GM21423 (cell line): ENCODE data around the gene RBBP8NL.

Experiments
- ATAC-seq: cut with Tn5 transposase; IDR thresholded peaks from one replicate; pipeline ENCODE4 v1.9.1; 2021; ENCODE audit warnings: mild to moderate bottlenecking, moderate library complexity; ENCODE audit not compliant: unreplicated experiment

Gene RBBP8NL

GRCh38 chr20:62422636-62423325 lies 4.6 kb downstream of the RBBP8NL start:
- no peak for ATAC-seq

DNA sequence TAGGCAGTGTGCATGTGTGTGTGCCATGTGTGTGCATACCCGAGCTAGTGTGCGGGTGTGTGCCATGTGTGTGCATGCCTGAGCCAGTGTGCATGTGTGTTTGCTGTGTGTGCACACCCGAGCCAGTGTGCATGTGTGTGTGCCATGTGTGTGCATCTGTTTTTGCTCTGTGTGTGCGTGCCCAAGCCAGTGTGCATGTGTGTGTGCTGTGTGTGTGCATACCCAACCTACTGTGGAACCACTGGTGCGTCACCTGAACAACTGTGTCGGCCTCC lies 5.7 kb downstream of the RBBP8NL start:
- no peak for ATAC-seq

DNA sequence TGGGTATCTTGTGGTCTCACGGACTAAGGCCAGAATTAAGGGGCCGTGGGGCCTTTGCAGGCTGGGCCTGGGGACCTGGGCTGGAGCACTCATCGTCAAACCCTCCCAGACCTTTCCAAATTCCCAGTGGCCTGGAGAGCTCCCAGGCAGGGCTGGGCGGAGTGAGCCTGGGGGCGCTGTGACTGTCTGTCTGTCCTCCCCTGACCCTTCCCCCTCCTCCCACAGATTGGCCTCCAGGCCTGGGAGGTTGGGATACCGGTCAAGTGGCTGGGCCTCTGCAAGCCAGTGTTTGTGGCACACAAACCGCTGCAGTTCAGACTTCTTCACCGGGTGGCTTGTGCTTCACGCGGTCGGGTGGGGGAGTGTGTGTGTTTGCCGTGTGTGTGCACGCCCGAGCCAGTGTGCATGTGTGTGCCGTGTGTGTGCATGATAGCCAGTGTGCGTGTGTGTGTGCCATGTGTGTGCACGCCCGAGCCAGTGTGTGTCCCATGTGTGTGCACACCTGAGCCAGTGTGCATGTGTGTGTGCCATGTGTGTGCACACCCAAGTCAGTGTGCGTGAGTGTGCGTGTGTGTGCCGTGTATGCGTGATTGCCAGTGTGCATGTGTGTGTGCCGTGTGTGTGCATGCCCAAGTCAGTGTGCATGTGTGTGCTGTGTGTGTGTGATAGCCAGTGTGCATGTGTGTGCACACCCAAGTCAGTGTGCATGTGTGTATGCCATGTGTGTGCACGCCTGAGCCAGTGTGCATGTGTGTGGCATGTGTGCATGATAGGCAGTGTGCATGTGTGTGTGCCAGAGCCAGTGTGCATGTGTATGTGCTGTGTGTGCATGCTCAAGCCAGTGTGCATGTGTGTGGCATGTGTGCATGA lies 6.3 kb downstream of the RBBP8NL start:
- ATAC-seq = no peak

DNA sequence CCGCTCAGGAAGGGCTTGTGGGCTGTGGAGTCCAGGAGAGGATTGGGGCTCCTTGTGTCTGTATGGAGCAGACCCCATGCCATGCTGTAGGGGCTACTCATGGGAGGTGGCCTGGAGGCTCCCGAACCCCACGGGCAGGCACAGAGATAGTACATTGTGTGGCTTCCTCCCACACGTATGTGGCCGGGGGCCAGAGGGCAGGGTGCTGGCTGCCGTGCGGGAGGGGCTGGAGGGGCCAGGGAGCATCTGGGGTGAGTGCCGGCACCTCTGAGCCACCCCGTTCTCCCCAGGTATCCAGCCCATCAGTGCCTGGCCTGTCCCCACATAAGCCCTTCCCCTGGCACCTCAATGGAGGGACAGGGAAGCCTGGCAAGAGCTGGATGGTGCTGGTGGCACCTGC lies 7.6 kb downstream of the RBBP8NL start:
- ATAC-seq = no peak

- ATAC-seq = no peak
Measured at GRCh38 chr20:62418709-62419487, 8.4 kb downstream of the RBBP8NL start.

GRCh38 chr20:62417981-62418708 lies 9.2 kb downstream of the RBBP8NL start:
- ATAC-seq = no peak

DNA sequence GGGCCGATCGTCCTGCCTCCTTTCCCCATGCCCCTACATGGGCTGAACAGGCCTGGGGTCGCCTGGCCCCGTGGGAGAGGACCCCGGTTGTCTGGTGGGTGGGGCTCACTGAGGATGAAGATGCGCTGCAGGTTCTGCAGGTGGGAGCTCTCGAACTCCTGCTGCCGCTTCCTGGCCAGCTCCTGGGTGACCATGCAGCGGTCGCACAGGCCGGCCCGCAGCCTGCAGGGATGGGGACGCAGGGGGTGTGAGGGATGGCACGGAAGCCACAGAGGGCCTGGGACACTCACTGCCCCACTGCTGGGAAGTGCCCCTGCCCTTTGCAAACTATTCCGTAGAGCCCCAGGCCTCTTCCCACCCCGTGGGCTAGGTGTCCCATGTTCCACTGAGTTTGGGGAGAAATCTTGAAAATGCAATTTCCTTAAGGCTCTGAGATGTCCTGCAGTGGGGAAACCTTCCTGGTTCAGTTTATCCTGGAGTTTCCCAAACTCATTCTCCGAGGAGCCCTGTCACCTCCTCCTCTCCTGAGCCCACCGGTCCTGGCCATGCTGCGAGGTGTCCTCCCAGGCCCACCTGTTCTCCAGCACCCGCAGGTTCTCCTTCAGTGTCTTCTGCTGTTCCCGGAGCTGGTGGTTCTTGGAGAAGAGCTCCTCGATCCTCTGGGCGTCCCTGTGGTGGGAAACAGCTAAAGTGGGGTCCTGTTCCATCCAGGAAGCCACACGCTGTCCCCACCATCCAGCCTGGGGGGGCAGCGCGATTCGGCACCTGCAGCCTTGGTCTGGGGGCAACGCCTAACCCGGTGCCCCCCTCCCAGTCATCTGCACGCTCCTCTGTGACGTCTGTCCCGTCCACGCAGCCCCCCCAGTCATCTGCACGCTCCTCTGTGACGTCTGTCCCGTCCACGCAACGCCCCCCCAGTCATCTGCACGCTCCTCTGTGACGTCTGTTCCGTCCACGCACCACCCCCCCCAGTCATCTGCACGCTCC lies 10.4 kb downstream of the RBBP8NL start:
- ATAC-seq = no peak

DNA sequence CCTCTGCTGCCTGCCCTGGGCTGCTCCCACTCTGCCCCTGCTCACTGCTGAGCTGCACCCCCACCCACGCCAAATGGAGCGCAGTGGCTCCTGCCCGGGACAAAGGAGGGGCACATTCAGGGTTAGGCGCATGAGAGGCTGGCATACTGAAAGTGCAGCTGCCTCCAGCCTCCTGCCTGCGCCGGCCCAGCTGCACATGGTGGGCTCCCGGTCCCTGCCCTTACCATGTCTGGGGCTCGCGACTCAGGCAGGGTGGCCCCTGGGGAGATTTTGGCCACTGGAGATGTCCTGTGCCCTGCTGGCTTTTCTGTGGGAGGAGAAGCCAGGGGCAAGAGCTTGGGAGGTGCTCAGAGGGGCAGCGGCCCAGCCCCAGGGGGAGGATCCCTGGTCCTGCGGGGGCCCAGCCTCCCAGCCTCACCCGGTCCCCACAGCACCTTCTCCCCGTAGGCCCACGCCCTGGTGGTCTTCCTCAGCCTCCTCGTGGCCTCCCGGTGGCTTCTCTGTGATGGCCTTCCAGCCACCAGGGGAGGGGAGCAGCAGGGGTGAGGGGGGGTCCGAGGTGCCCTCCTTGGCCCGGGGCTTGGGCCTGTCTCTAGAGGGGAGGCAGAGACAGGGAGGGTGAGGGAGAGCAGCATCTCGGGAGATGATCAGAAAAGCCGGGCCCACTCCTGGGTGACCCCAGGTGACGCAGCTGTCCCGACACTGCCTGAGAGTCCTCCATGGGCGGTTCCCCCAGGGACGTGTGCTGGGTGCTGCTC lies 11.8 kb downstream of the RBBP8NL start:
- ATAC-seq = no peak

- no peak for ATAC-seq
Measured at GRCh38 chr20:62413896-62414481, 13.3 kb downstream of the RBBP8NL start.

- no peak for ATAC-seq
Measured at GRCh38 chr20:62413025-62413570, 14.2 kb downstream of the RBBP8NL start.

DNA sequence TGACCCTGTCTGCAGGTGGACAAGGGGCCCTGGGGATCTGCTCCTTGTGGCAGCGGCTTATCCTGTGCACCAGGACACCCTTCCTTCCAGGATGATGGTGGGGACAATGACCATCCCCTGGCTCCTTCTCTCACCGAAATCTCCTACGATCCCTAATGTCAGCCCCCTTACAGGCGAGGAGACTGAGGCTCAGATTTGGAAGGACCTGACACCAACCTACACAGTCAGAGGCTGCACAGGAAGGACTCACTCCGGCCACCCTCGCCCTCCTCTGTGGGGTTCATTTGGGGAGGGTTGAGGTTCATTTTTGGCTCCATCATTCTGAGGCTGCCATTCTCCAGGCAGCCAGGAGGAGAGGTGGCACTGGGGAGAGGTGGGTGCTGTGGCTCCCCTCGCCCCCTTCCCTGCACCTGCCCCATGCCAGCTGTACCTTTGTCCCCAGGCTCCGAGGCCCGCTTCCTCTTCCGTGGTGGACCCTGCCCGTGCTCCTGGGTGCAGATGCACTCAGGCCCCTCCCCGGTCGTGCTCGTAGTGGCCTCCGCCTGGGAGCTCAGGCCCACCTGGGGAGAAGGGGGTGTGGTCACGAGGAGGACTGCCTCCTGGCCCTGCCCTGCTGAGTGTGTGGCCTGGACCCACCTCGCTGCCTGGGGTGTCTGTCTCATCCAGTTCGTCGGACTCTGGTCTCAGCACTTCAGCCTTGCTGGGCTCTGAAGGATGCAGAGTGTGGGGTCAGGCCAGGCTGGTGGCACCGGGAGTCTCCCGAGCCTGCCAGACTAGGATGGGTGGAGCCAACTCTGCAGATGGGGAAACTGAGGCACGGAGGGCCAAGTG lies 14.9 kb downstream of the RBBP8NL start:
- ATAC-seq = no peak

DNA sequence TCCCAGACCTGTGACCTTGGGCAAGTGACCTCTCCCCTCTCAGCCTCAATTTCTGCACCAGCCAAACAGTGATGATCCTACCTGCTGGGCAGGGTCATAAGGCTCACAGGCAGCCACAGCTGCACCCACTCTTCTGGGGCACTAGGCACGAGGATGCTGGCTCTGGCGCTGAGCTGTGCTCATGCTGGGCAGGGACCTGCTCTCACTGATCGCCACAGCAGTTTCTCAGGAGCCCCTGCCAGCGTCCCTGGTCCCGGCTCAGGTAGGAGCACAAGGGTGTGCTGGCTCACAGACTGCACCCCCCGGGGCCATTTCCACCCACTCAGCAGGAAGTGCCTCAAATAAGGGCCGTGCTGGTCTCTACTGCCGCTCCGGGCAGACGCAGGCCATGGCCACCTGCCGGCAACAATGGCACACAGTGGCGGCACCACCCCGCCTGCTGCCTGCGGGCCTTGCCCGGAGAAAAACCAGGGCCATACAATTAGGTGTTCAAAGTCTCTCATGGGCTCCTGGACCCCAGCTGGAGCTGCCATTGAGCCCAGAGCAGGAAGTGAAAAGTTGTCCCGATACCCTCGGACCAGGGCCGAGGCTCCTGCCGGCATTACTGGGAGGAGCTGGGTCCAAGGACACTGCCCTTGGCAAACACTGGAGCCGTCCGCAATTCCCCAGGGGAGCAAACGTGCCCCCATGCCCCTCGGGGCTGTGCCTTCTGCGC lies 15.7 kb downstream of the RBBP8NL start:
- no peak for ATAC-seq

DNA sequence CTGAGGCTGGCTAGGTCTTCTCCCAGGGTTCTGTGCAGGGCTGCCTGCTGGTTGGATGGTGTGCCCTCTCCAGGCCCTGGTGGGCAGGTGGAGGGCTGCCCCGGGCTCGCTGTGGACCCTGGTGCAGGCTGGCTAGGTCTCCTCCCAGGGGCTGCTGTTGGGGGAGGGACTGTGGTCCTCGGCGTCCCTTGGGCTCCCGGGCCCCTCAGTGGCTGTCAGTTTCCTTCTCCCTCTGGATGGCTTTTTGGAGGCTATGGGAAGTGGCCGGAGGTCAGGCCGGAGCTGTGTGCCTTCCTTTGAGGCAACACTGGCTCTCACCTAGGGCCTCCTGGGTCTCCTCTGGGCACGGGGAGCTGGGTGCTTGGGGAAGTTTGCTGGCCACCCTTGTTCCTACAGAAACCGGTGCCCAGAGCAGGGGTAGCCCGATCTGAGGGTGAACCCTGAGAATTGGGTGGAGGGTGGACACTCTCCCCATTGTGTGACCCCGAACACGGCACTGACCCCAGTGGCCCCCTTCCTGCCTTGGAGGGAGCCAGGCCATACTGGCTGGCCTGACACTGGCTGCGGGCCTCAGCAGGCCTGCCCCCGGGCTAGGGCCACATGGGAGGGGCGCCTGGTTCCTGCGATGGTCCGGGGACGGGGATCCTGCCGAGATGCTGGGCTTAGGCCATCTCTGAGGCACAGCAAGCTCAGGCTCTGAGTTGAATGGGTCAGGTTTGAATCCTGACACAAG lies 16.4 kb downstream of the RBBP8NL start:
- ATAC-seq = no peak

- ATAC-seq = no peak
Measured at GRCh38 chr20:62409931-62410745, 17.2 kb downstream of the RBBP8NL start.

DNA sequence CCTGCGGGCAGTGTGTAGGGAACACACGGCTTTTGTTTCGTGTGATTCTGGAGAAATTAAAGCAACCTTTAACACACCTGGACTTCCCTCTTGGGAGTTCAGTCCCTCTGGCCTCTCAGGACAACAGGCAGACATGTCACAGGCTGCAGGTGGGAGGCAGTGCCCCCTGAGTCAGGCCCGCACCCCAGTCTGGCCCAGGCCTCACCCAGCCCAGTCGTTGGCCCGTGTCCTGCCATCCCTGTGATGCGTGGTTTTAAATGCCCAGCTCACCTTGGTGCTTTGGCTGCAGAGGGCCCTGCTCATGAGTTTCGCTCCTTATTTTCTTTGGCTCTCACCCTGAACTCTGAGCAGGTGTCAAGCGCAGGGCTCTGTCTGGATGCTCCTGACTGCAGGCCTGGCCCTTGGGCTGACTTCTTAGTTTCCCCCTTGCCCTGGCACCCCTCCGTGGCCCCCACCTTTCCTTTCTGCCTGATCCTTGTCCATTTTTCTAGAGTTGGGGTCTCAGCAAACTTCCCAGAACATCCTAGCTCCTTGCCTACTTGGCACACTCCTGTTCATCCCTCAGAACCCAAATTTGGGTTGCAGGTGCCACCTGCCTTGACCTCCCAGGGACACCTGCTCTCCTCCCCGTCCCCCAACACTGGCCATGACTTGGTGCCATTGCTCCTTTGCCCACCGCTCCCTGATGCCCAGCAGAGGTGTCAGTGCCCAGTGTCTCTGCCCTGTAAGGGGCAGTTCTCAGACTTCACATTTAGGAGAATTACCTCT lies 18.1 kb downstream of the RBBP8NL start:
- no peak for ATAC-seq
